Vagina (tissue), 2 donors: Measurements from ENCODE around the gene UQCC3.

Source experiments
- POLR2A ChIP-seq, 2 donors: fragments of 450-650 bp; IDR thresholded peaks; one replicate each; pipeline ENCODE4 v1.6.1; 2017; ENCODE audit warnings: antibody characterized with exemption in 2 of 2, mild to moderate bottlenecking in 2 of 2, moderate library complexity in 2 of 2
- POLR2AphosphoS5 ChIP-seq, 2 donors: sonication (generic); formaldehyde crosslinking; IDR thresholded peaks; one replicate each; pipeline ENCODE4 v1.9.0; 2017; ENCODE audit warnings: antibody characterized with exemption in 2 of 2, mild to moderate bottlenecking in 2 of 2, low read depth in 1 of 2; ENCODE audit not compliant: insufficient read depth in 1 of 2
- TF ChIP-seq, protein P1 (sequence below), 3 experiments: fragments of 450-650 bp in 2 of 3; fragments of 200-600 bp in 1 of 3; sonication (generic) in 1 of 3; IDR thresholded peaks; one replicate each; pipeline ENCODE4 v1.5.1; 2017 to 2019; ENCODE audit warnings: antibody characterized with exemption in 3 of 3, mild to moderate bottlenecking in 2 of 3, moderate library complexity in 2 of 3

DNA sequence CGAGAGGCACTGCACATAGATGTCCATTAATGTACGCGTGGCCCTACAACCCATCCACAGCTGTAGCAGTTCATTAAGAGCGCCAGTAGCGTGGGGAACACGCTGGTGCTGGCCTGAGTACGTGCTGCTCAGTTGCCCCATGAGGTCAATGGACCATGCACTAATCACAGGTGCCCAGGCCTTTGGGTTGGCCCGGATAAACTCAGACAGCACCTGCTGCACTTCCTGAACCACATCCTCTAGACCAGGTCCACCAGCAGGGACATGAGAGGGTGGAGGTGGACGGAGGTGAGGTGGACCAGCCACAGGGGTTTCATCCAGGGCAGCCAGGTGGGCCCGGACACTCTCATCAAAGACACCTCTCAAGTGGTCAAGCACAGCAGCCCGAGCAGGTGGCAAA lies 22.0 kb upstream of the UQCC3 start:
- TF ChIP-seq, protein P1, sequence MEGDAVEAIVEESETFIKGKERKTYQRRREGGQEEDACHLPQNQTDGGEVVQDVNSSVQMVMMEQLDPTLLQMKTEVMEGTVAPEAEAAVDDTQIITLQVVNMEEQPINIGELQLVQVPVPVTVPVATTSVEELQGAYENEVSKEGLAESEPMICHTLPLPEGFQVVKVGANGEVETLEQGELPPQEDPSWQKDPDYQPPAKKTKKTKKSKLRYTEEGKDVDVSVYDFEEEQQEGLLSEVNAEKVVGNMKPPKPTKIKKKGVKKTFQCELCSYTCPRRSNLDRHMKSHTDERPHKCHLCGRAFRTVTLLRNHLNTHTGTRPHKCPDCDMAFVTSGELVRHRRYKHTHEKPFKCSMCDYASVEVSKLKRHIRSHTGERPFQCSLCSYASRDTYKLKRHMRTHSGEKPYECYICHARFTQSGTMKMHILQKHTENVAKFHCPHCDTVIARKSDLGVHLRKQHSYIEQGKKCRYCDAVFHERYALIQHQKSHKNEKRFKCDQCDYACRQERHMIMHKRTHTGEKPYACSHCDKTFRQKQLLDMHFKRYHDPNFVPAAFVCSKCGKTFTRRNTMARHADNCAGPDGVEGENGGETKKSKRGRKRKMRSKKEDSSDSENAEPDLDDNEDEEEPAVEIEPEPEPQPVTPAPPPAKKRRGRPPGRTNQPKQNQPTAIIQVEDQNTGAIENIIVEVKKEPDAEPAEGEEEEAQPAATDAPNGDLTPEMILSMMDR (IDR thresholded peaks at IDR 0.05): no peak
- TF ChIP-seq POLR2AphosphoS5 (IDR thresholded peaks at IDR 0.05; ENCODE audit: insufficient read depth in 1 of 2, low read depth in 1 of 2) (no peak), POLR2A (IDR thresholded peaks at IDR 0.05) (no peak)
